NCI-H345 (cell line): ENCODE results near the gene SYNJ2.

Experiments
- DNase-seq: peaks from one replicate; lab custom pipeline; 2025; lab: John Stamatoyannopoulos, UW

SYNJ2 gene

GRCh38 chr6:158060455-158061360 is 79.0 kb downstream of the SYNJ2 start:
- DNase-seq: peak; percentile 20

DNA sequence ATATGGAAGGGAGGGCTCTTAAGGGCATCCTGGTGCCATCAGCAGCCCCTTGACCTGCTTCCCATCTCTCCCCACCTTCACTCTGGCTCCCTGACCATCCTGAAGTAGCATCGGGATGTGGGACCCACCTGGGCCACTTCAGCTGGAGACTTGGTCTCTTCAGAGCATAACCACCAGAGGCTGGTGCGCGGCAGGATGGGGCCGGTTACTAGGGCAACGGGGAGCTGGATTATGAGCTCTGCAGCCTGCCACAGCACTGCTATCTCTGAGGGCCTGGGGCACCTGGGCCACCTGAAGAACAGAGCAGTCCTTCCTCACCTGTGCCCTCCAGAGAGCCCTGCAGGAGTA is 79.7 kb downstream of the SYNJ2 start:
- no peak for DNase-seq

GRCh38 chr6:158061709-158062461 is 80.2 kb downstream of the SYNJ2 start:
- DNase-seq: no peak

GRCh38 chr6:158063736-158064135 is 82.1 kb downstream of the SYNJ2 start:
- no peak for DNase-seq

GRCh38 chr6:158064725-158065251 is 83.1 kb downstream of the SYNJ2 start:
- peak; percentile 73 for DNase-seq

- no peak for DNase-seq
Observed at GRCh38 chr6:158066136-158066781, 84.6 kb downstream of the SYNJ2 start.

- DNase-seq: no peak
Observed at GRCh38 chr6:158067436-158068015, 85.9 kb downstream of the SYNJ2 start.

GRCh38 chr6:158068156-158068892 is 86.7 kb downstream of the SYNJ2 start:
- DNase-seq: no peak

- peak; percentile 43 for DNase-seq
Observed at GRCh38 chr6:158068893-158069799, 87.5 kb downstream of the SYNJ2 start.

- DNase-seq: no peak
Observed at GRCh38 chr6:158069800-158070195, 88.1 kb downstream of the SYNJ2 start.

- no peak for DNase-seq
Observed at GRCh38 chr6:158070513-158070912, 88.8 kb downstream of the SYNJ2 start.

DNA sequence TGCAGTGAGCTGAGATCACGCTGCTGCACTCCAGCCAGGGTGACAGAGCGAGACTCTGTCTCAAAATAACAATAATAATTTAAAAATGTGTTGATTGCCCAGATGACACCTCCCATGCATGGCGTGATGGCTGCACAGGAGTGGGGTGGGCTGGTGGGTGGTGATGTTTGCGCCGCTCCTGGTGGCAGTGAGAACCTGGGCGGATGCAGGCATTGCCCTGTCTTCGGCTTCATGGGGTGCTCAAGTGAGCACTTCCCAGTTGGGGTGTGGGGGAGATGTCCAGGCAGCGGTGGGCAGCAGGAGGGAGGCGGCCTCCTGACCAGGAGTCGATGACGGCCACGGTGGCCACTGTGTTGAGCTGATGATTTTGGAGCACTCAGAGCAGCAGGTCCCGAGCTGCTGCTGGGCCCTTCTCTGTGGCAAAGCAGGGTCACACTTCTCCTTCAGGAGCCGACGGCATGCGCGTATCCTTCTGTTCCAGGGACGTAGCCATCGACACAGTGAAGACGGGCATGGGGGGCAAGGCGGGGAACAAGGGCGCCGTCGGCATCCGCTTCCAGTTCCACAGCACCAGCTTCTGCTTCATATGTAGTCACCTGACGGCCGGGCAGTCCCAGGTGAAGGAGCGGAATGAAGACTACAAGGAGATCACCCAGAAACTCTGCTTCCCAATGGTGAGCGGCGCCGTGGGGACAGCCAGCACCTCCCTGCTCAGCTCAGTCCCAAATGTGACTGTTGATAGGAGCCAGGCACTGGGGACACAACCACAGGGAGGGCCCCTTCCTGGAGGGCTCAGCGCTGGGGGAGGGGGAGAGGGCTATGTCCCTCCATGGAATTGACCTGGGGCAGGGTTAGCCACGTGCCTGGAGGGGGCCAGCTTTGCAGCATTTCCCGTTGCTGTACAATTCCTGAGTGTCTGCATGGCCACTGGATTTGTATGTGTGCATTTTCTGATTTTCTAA is 89.7 kb downstream of the SYNJ2 start:
- DNase-seq: no peak

DNA sequence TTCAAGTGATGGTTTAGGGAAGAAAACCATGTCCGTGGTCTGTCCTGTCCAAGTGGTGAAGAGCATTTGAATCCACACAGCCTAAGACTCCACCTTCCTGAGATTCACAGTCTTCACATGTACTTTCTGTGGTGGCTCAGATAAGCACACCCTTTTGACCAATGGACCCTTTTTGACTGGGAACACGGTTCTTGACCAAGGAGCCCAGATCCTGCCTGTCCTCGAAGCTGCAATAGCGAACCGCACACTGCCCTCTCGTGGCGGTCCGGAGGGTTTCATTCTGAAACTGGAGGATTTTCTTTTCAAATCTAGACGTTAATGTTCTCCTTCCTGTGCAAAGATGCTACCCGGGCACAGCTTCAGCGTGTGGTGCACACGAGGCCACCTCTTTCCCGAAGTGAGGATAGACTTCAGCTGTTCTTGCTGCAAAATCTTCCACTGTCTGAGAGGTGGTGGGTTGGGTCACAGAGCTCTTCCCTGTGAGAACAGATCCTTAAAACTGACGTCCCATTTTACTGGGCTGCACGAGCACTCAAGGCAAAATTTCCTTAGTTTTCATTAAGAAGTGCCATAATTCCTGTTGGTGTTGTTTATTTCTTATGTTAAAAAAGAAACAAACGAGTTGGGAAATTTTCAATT is 90.5 kb downstream of the SYNJ2 start:
- peak; percentile 53 for DNase-seq

- DNase-seq: peak; percentile 56
Observed at GRCh38 chr6:158073776-158074175, 92.1 kb downstream of the SYNJ2 start.

DNA sequence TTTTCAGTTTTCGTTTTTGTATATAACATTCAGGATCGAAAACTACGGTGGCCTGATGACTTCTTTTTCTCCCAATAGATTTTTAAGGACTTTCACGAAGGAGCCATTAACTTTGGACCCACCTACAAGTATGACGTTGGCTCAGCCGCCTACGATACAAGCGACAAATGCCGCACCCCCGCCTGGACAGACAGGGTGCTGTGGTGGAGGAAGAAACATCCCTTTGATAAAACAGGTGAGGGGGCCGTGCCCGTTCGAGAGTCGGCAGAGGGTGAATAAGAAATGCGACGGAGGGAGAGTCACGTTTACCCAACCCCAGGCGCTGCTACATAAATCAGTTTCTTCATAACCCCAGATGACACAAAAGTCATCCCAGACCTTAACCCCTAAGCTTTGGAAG is 94.9 kb downstream of the SYNJ2 start:
- DNase-seq: no peak

- DNase-seq: no peak
Observed at GRCh38 chr6:158077676-158078075, 96.0 kb downstream of the SYNJ2 start.

- no peak for DNase-seq
Observed at GRCh38 chr6:158078320-158078719, 96.7 kb downstream of the SYNJ2 start.

DNA sequence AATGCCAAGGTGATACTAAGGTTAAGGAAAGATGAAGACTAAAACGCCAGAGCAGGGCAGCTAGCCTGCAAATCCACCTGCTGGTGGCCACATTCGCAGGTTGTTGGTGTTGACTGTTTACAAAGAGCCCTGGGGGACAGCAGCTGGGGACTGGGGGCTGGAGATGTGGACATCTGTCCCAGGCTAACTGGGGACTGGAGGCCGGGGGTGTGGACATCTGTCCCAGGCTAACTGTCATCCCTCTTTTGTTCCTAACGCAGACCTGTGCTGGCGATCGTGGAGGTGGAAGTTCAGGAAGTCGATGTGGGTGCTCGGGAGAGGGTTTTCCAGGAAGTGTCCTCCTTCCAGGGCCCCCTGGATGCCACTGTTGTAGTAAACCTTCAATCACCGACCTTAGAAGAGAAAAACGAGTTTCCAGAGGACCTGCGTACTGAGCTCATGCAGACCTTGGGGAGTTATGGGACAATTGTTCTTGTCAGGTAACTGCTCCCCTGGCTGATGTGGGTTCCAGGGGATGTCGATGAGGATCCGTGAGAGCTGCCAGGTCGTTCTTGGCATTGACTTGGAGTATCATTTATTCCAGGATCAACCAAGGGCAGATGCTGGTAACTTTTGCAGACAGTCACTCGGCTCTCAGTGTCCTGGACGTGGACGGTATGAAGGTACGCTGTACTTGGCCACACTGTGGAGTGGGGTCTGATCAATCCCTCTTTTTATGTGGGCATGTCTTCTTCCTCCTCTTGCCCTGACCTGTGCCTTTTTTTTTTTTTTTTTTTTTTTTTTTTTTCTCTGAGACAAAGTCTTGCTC is 99.4 kb downstream of the SYNJ2 start:
- DNase-seq: no peak
